ENCODE results near the gene C16orf96.

Gene C16orf96

GRCh38 chr16:4556112-4556511 is at the start of gene C16orf96:
C16orf96 (plus strand) TSS chr16:4556340; CDS start chr16:4556490, 150 bp downstream.
- DNase-seq (ENCODE audit: low read depth): no peak
- TF ChIP-seq CTCF (IDR thresholded peaks at IDR 0.05; ENCODE audit: insufficient read depth, low read depth, low read length, missing control alignments): no peak
- H3K4me3 ChIP-seq (ENCODE audit: low read depth, low read length): no peak within 1 kb of the TSS

GRCh38 chr16:4506450-4506849 is 49.7 kb upstream of the C16orf96 start:
- no peak overlapping the region for H3K4me3 ChIP-seq (ENCODE audit: low read depth, low read length)
- DNase-seq (ENCODE audit: low read depth): peak; percentile 83
- TF ChIP-seq CTCF (IDR thresholded peaks at IDR 0.05; ENCODE audit: insufficient read depth, low read depth, low read length, missing control alignments): peak; percentile 88

GRCh38 chr16:4507588-4508345 is 48.4 kb upstream of the C16orf96 start:
- DNase-seq (ENCODE audit: low read depth): no peak
- H3K4me3 ChIP-seq (ENCODE audit: low read depth, low read length): no peak overlapping the region
- no peak for TF ChIP-seq CTCF (IDR thresholded peaks at IDR 0.05; ENCODE audit: insufficient read depth, low read depth, low read length, missing control alignments)

DNA sequence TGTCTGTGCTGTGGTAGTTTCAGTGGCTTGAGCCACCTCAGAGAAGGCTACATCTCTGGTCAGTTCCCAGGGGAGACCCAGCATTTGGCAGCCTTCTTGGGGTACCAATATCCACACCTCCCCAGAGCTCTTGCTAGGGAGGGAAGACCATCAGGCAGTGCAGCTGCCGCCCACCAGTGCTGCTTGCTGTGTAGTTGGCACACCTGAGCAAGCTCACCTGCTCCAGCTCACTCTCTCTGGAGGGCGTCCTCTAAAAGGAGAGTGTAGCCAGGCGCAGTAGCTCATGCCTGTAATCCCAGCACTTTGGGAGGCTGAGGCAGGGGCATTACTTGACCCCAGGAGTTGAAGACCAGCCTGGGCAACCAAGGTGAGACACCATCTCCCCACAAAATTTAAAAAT is 47.3 kb upstream of the C16orf96 start:
- DNase-seq (ENCODE audit: low read depth): no peak
- no peak overlapping the region for H3K4me3 ChIP-seq (ENCODE audit: low read depth, low read length)
- no peak for TF ChIP-seq CTCF (IDR thresholded peaks at IDR 0.05; ENCODE audit: insufficient read depth, low read depth, low read length, missing control alignments)

DNA sequence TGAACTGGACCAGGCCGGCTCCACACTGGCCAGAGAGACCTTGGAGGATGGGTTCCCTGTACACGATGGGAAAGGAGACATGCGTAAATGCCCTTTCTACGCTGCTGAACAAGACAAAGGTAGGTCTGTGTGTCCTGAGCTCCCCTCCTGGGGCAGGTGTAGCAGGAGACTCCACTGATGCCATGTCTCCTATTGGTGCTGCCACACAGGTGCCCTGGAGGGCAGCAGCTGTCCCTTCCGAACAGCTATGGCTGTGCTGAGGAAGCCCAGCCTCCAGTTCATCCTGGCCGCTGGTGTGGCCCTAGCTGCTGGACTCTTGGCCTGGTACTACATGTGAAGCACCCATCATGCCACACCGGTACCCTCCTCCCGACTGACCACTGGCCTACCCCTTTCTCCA is 46.7 kb upstream of the C16orf96 start:
- DNase-seq (ENCODE audit: low read depth): no peak
- no peak overlapping the region for H3K4me3 ChIP-seq (ENCODE audit: low read depth, low read length)
- no peak for TF ChIP-seq CTCF (IDR thresholded peaks at IDR 0.05; ENCODE audit: insufficient read depth, low read depth, low read length, missing control alignments)

DNA sequence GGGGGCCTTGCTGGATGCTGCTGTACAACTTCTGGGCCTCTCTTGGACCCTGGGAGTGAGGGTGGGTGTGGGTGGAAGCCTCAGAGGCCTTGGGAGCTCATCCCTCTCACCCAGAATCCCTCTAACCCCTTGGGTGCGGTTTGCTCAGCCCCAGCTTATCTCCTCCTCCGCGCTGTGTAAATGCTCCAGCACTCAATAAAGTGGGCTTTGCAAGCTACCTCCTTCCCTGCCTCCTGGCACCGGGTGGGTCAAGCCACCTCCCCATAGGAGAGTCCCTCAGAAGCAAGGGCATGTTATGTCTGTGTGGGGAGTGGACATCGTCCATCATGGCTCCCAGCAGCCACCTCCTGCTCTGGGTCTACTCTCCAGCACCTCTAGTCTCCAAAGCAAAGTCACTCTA is 46.0 kb upstream of the C16orf96 start:
- TF ChIP-seq CTCF (IDR thresholded peaks at IDR 0.05; ENCODE audit: insufficient read depth, low read depth, low read length, missing control alignments): no peak
- H3K4me3 ChIP-seq (ENCODE audit: low read depth, low read length): no peak overlapping the region
- no peak for DNase-seq (ENCODE audit: low read depth)
